Lower leg skin (tissue), 3 donors: ENCODE results near the gene PMVK.

Experiments
- CTCF ChIP-seq, 3 donors: fragments of 450-650 bp; IDR thresholded peaks; one replicate each; pipeline ENCODE4 v1.5.1; 2016; ENCODE audit warnings: antibody characterized with exemption in 3 of 3, mild to moderate bottlenecking in 3 of 3, moderate library complexity in 2 of 3
- POLR2A ChIP-seq, 2 donors: fragments of 450-650 bp; IDR thresholded peaks; one replicate each; pipeline ENCODE4 v1.6.1; 2016 to 2017; ENCODE audit warnings: antibody characterized with exemption in 2 of 2, mild to moderate bottlenecking in 1 of 2, moderate library complexity in 1 of 2

- no peak for TF ChIP-seq POLR2A (IDR thresholded peaks at IDR 0.05)
- TF ChIP-seq CTCF (IDR thresholded peaks at IDR 0.05) = no peak
Measured at GRCh38 chr1:154959426-154959780, 22.9 kb upstream of the PMVK start.
